ENCODE measurements around the gene SSBP3. TPM values are rescaled to one million over a fixed set of nuclear protein-coding genes. Genes with fewer than 3 reads are reported as not detected.
"Not testable (repeated sequence)": the region's sequence is repeated elsewhere in the genome, so short reads cannot be mapped to it uniquely, and the experiment has no call there.

SSBP3 gene
- total RNA-seq, 4 donors from 2014 or later, result 28.7 to 162 (median 37.0) TPM

GRCh38 chr1:54421101-54421504 lies 14.9 kb upstream of the SSBP3 start:
- H3K4me3 ChIP-seq, result no peak overlapping the region
- peak; percentile 15 for DNase-seq
- no peak for TF ChIP-seq POLR2A (IDR thresholded peaks at IDR 0.05)
- no peak for TF ChIP-seq CTCF (IDR thresholded peaks at IDR 0.05)
- TF ChIP-seq POLR2AphosphoS5 (IDR thresholded peaks at IDR 0.05), result no peak
- TF ChIP-seq EP300 (IDR thresholded peaks at IDR 0.05; ENCODE audit: low read depth), result no peak
- H3K4me1 ChIP-seq, result peaks cover 0 to 36% (median 5%) of the 10 kb centered on the region in 4 donors
- no peaks in the 10 kb centered on the region for H3K9me3 ChIP-seq
- no peak overlapping the region for H3K27ac ChIP-seq
- H3K27me3 ChIP-seq, result no peaks in the 10 kb centered on the region
- intact Hi-C loops (cut with DNase I; ENCODE audit: low total_unique reads) (no loop called here), in situ Hi-C loops (cut with MboI; ENCODE audit: low pct_ligation_motif_present in 1 of 4, low pct_unique_long_range_greater_than_20kb in 1 of 4, low sequenced_read_pairs in 3 of 4) (no loop called here)
- WGBS, 2 donors (ENCODE audit: low coverage in 1 of 2), result 51% methylated on average over 4 of the region's 4 CpGs; no CpG with 5 or more reads in 1 of the 2 donors
- H3K36me3 ChIP-seq, result no peaks in the 10 kb centered on the region

- Histone ChIP-seq H3K27ac (peak overlapping the region in 2 of 4 donors; percentile 29 to 68), H3K4me1 (peaks cover 0 to 20% (median 5%) of the 10 kb centered on the region in 4 donors)
- DNase-seq, result peak; percentile 33
- in situ Hi-C loops (cut with MboI; ENCODE audit: low pct_ligation_motif_present in 1 of 4, low pct_unique_long_range_greater_than_20kb in 1 of 4, low sequenced_read_pairs in 3 of 4), result loop anchor here in 1 of 4 donors (10.0 kb wide), 1 partner anchor 66 kb away; no protein-coding TSS in a partner anchor
- WGBS, 2 donors (ENCODE audit: low coverage in 1 of 2), result 45 to 55% methylated on average over 4 to 6 of the region's 6 CpGs
- H3K36me3 ChIP-seq; H3K4me3 ChIP-seq; H3K27me3 ChIP-seq; H3K9me3 ChIP-seq; intact Hi-C loops (cut with DNase I; ENCODE audit: low total_unique reads): not testable (repeated sequence)
Measured at GRCh38 chr1:54418598-54418997, 12.4 kb upstream of the SSBP3 start.

- Histone ChIP-seq H3K36me3 (no peaks in the 10 kb centered on the region), H3K9me3 (no peaks in the 10 kb centered on the region), H3K4me3 (no peak overlapping the region), H3K4me1 (peaks cover 0 to 25% (median 5%) of the 10 kb centered on the region in 4 donors), H3K27ac (no peak overlapping the region), H3K27me3 (no peaks in the 10 kb centered on the region)
- intact Hi-C loops (cut with DNase I; ENCODE audit: low total_unique reads) (no loop called here), in situ Hi-C loops (cut with MboI; ENCODE audit: low pct_ligation_motif_present in 1 of 4, low pct_unique_long_range_greater_than_20kb in 1 of 4, low sequenced_read_pairs in 3 of 4) (loop anchor here in 1 of 4 donors (10.0 kb wide), 1 partner anchor 68 kb away; no protein-coding TSS in a partner anchor)
- no peak for TF ChIP-seq EP300 (IDR thresholded peaks at IDR 0.05; ENCODE audit: low read depth)
- no peak for TF ChIP-seq POLR2A (IDR thresholded peaks at IDR 0.05)
- TF ChIP-seq CTCF (IDR thresholded peaks at IDR 0.05), result no peak
- TF ChIP-seq POLR2AphosphoS5 (IDR thresholded peaks at IDR 0.05), result no peak
- DNase-seq, result no peak
- 20 to 27% methylated on average over 1 to 5 of the region's 5 CpGs for WGBS, 2 donors (ENCODE audit: low coverage in 1 of 2)
Measured at GRCh38 chr1:54417123-54417522, 10.9 kb upstream of the SSBP3 start.

GRCh38 chr1:54416435-54416834 lies 10.2 kb upstream of the SSBP3 start:
- Histone ChIP-seq H3K36me3 (no peaks in the 10 kb centered on the region), H3K9me3 (no peaks in the 10 kb centered on the region), H3K27ac (no peak overlapping the region), H3K4me1 (peaks cover 0 to 25% (median 5%) of the 10 kb centered on the region in 4 donors), H3K4me3 (no peak overlapping the region), H3K27me3 (no peaks in the 10 kb centered on the region)
- intact Hi-C loops (cut with DNase I; ENCODE audit: low total_unique reads) (no loop called here), in situ Hi-C loops (cut with MboI; ENCODE audit: low pct_ligation_motif_present in 1 of 4, low pct_unique_long_range_greater_than_20kb in 1 of 4, low sequenced_read_pairs in 3 of 4) (loop anchor here in 1 of 4 donors (10.0 kb wide), 1 partner anchor 68 kb away; no protein-coding TSS in a partner anchor)
- DNase-seq, result peak; percentile 58
- WGBS, 2 donors (ENCODE audit: low coverage in 1 of 2), result 70 to 77% methylated on average over 7 to 8 of the region's 8 CpGs
- TF ChIP-seq EP300 (IDR thresholded peaks at IDR 0.05; ENCODE audit: low read depth) (no peak), POLR2A (IDR thresholded peaks at IDR 0.05) (no peak), CTCF (IDR thresholded peaks at IDR 0.05) (no peak), POLR2AphosphoS5 (IDR thresholded peaks at IDR 0.05) (no peak)

- 85% methylated on average over 9 of the region's 9 CpGs; no CpG with 5 or more reads in 1 of the 2 donors for WGBS, 2 donors (ENCODE audit: low coverage in 1 of 2)
- no peaks in the 10 kb centered on the region for H3K27me3 ChIP-seq
- no peak for TF ChIP-seq POLR2AphosphoS5 (IDR thresholded peaks at IDR 0.05)
- TF ChIP-seq CTCF (IDR thresholded peaks at IDR 0.05), result no peak
- no peak for TF ChIP-seq EP300 (IDR thresholded peaks at IDR 0.05; ENCODE audit: low read depth)
- TF ChIP-seq POLR2A (IDR thresholded peaks at IDR 0.05), result no peak
- H3K36me3 ChIP-seq, result no peaks in the 10 kb centered on the region
- peaks cover 0 to 25% (median 5%) of the 10 kb centered on the region in 4 donors for H3K4me1 ChIP-seq
- intact Hi-C loops (cut with DNase I; ENCODE audit: low total_unique reads) (no loop called here), in situ Hi-C loops (cut with MboI; ENCODE audit: low pct_ligation_motif_present in 1 of 4, low pct_unique_long_range_greater_than_20kb in 1 of 4, low sequenced_read_pairs in 3 of 4) (loop anchor here in 1 of 4 donors (10.0 kb wide), 1 partner anchor 69 kb away; no protein-coding TSS in a partner anchor)
- H3K4me3 ChIP-seq, result no peak overlapping the region
- DNase-seq, result no peak
- H3K9me3 ChIP-seq, result no peaks in the 10 kb centered on the region
- H3K27ac ChIP-seq, result no peak overlapping the region
Measured at GRCh38 chr1:54415991-54416390, 9.8 kb upstream of the SSBP3 start.
